ENCODE results near the gene OBP2A. TPM values are rescaled to one million over a fixed set of nuclear protein-coding genes. Genes with fewer than 3 reads are reported as not detected.

Gene OBP2A
- total RNA-seq, 1 experiment from 2014 or later = not detected

DNA sequence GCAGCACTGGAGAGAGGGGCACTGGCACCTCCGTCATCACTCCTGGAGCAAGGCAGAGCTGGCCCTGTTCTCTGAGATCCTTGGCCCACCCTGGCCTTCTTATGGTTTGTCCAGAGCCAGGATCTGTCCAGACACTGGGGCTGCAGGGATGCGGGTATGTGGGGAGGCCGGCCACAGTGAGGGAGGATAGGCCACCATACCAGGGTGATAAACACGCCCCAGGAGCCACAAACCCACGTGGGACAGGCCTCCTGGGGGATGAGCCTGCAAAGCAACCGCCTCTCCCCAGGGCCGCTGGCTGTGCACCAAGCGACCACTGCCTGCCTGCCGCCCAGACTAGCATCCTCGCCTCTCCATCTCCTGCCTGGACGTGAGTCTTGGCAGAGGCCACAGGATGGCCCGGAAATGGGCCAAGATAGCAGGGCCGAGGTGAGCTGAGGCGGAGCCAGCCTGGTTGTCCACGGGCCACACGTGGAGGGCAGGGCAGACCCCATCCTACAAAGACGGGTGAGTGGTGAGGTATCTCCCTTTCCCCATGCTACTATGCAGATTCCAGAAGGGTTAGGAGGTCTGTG is 4.5 kb downstream of the OBP2A start:
- Mint-ChIP-seq H3K4me1 (peaks cover 3% of the 10 kb centered on the region in 2 experiments; a peak in 2 of 4 replicates), H3K9me3 (peaks cover 0 to 3% of the 10 kb centered on the region in 2 experiments; a peak in 1 of 5 replicates)

More for the DNA sequence above, 4.5 kb downstream of the OBP2A start:
- Histone ChIP-seq H2BK5ac (ENCODE audit: insufficient read length, low read length) (no peak overlapping the region), H3K56ac (ENCODE audit: insufficient read length, low read depth, low read length) (no peak overlapping the region), H2BK15ac (ENCODE audit: low read depth, low read length) (no peak overlapping the region), H2BK12ac (ENCODE audit: insufficient read length, low read depth, low read length) (no peak overlapping the region), H3T11ph (ENCODE audit: low read length) (no peak overlapping the region), H3K9ac (ENCODE audit: extremely low read depth, insufficient read length, low read length) (no peak overlapping the region), H3K14ac (ENCODE audit: insufficient read depth, low read length) (no peak overlapping the region), H4K20me1 (ENCODE audit: control insufficient read depth, insufficient read depth, insufficient read length) (no peaks in the 10 kb centered on the region), H2BK20ac (ENCODE audit: low read depth, low read length, poor library complexity, severe bottlenecking) (no peak overlapping the region), H4K91ac (ENCODE audit: insufficient read length, low read depth, low read length) (no peak overlapping the region), H3K79me1 (ENCODE audit: insufficient read depth, low read depth, low read length, poor library complexity, severe bottlenecking) (no peaks in the 10 kb centered on the region), H2AFZ (ENCODE audit: low read length) (no peak overlapping the region), H4K8ac (replicated peaks; ENCODE audit: insufficient read length, low read depth, low read length) (no peak overlapping the region), H3K23ac (ENCODE audit: insufficient read length, low read depth, low read length) (no peak overlapping the region), H2AK5ac (ENCODE audit: insufficient read length, low read length) (no peak overlapping the region), H3K23me2 (ENCODE audit: insufficient read length, low read depth, low read length, poor library complexity, severe bottlenecking) (no peaks in the 10 kb centered on the region), H2BK120ac (ENCODE audit: low read depth, low read length, poor library complexity, severe bottlenecking) (no peak overlapping the region), H3K18ac (ENCODE audit: insufficient read length, low read depth, low read length) (no peak overlapping the region), H4K5ac (ENCODE audit: insufficient read length, low read depth, low read length) (no peak overlapping the region), H3K27me3 (ENCODE audit: insufficient read depth, low read length) (no peaks in the 10 kb centered on the region), H3K4ac (ENCODE audit: low read depth, low read length) (no peak overlapping the region), H3K4me1 (ENCODE audit: insufficient read depth, low read length) (no peaks in the 10 kb centered on the region), H3K27ac (ENCODE audit: insufficient read length, low read depth, low read length) (no peak overlapping the region), H3K4me2 (ENCODE audit: insufficient read depth, insufficient read length, low read length) (no peak overlapping the region), H3K9me3 (ENCODE audit: control insufficient read depth, low read depth, low read length) (no peaks in the 10 kb centered on the region), H3K79me2 (ENCODE audit: insufficient read depth, low read length) (no peaks in the 10 kb centered on the region)
- Mint-ChIP-seq H3K4me3 (no peak overlapping the region), H3K27me3 (ENCODE audit: low read depth) (no peaks in the 10 kb centered on the region), H3K36me3 (ENCODE audit: insufficient read depth in 1 of 3, low read depth in 3 of 3) (no peaks in the 10 kb centered on the region), H3K27ac (no peak overlapping the region)
- TF ChIP-seq, protein P1, sequence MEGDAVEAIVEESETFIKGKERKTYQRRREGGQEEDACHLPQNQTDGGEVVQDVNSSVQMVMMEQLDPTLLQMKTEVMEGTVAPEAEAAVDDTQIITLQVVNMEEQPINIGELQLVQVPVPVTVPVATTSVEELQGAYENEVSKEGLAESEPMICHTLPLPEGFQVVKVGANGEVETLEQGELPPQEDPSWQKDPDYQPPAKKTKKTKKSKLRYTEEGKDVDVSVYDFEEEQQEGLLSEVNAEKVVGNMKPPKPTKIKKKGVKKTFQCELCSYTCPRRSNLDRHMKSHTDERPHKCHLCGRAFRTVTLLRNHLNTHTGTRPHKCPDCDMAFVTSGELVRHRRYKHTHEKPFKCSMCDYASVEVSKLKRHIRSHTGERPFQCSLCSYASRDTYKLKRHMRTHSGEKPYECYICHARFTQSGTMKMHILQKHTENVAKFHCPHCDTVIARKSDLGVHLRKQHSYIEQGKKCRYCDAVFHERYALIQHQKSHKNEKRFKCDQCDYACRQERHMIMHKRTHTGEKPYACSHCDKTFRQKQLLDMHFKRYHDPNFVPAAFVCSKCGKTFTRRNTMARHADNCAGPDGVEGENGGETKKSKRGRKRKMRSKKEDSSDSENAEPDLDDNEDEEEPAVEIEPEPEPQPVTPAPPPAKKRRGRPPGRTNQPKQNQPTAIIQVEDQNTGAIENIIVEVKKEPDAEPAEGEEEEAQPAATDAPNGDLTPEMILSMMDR (conservative IDR thresholded peaks at IDR 0.05) = no peak
- no peak for DNase-seq
- no CpG with 5 or more reads among the region's 17 CpGs for WGBS (ENCODE audit: extremely low coverage, insufficient read length, low lambda C conversion rate)
